Right atrium auricular region (tissue), 2 donors: ENCODE data around the gene ATR. TPM values are rescaled to one million over a fixed set of nuclear protein-coding genes. Genes with fewer than 3 reads are reported as not detected.

Source experiments
- DNase-seq: peaks from one replicate; pipeline ENCODE4 v3.0.0-alpha.2; 2019; ENCODE audit warnings: low spot score
- H3K27ac ChIP-seq, 2 donors: fragments of 200-600 bp; sonication (generic); 1 replicate in 1 of 2; 2 replicates in 1 of 2; pipeline ENCODE4 v1.5.1; 2016 to 2019
- H3K27me3 ChIP-seq, 2 donors: fragments of 200-600 bp; sonication (generic); one replicate each; pipeline versions ENCODE4 v1.5.1 to v1.6.0; 2017 to 2019
- H3K36me3 ChIP-seq: fragments of 200-600 bp; sonication (generic); one replicate; pipeline ENCODE4 v1.5.1; 2016
- H3K4me1 ChIP-seq, 2 donors: fragments of 200-600 bp; sonication (generic); one replicate each; pipeline versions ENCODE4 v1.5.1 to v1.6.0; 2017 to 2019
- H3K4me3 ChIP-seq, 2 donors: fragments of 200-600 bp; sonication (generic); 1 replicate in 1 of 2; 2 replicates in 1 of 2; pipeline ENCODE4 v1.5.1; 2017 to 2019; ENCODE audit warnings: mild to moderate bottlenecking in 1 of 2, moderate library complexity in 1 of 2
- H3K9me3 ChIP-seq, 2 donors: fragments of 200-600 bp; sonication (generic); one replicate each; pipeline ENCODE4 v1.5.1; 2019
- CTCF ChIP-seq, 2 donors: fragments of 200-600 bp; sonication (generic); IDR thresholded peaks; one replicate each; pipeline ENCODE4 v1.5.1; 2019; ENCODE audit warnings: antibody characterized with exemption in 2 of 2
- total RNA-seq, 2 donors: library from RNA; depleted of rRNA; stranded (reverse); fragments of >200 nt; gene quantifications; one replicate each; pipeline ENCODE4 v1.1.0, GENCODE V29; 2016

ATR gene
- total RNA-seq, 2 donors from 2014 or later, result 9.0 to 18.4 TPM

- Histone ChIP-seq H3K9me3 (no peaks in the 10 kb centered on the region), H3K4me3 (no peak overlapping the region), H3K36me3 (no peaks in the 10 kb centered on the region), H3K27me3 (no peaks in the 10 kb centered on the region), H3K27ac (no peak overlapping the region), H3K4me1 (peaks cover 0 to 10% of the 10 kb centered on the region in 2 donors)
- no peak for DNase-seq
- no peak for TF ChIP-seq CTCF (IDR thresholded peaks at IDR 0.05)
Measured at GRCh38 chr3:142450881-142451280, 127.7 kb downstream of the ATR start.

GRCh38 chr3:142450189-142450588 lies 128.3 kb downstream of the ATR start:
- H3K36me3 ChIP-seq, result no peaks in the 10 kb centered on the region
- no peak for TF ChIP-seq CTCF (IDR thresholded peaks at IDR 0.05)
- no peaks in the 10 kb centered on the region for H3K27me3 ChIP-seq
- no peak overlapping the region for H3K4me3 ChIP-seq
- H3K4me1 ChIP-seq, result peaks cover 0 to 16% of the 10 kb centered on the region in 2 donors
- no peak for DNase-seq
- H3K9me3 ChIP-seq, result no peaks in the 10 kb centered on the region
- no peak overlapping the region for H3K27ac ChIP-seq

GRCh38 chr3:142447852-142448823 lies 130.4 kb downstream of the ATR start, which contains the start of gene XRN1:
Gene XRN1, minus strand, starts transcription at chr3:142448037. Its CDS starts 93 bp downstream, at chr3:142447944.
- Histone ChIP-seq H3K4me1 (peaks cover 0 to 16% of the 10 kb centered on the region in 2 donors), H3K9me3 (no peaks in the 10 kb centered on the region), H3K27ac (peak within 1 kb of the TSS; percentile 95 to 98), H3K27me3 (no peaks in the 10 kb centered on the region), H3K4me3 (peak within 1 kb of the TSS; percentile 92 to 98), H3K36me3 (no peaks in the 10 kb centered on the region)
- peak; percentile 93 for DNase-seq
- TF ChIP-seq CTCF (IDR thresholded peaks at IDR 0.05), result no peak

GRCh38 chr3:142447301-142447851 lies 131.2 kb downstream of the ATR start:
- peaks cover 0 to 16% of the 10 kb centered on the region in 2 donors for H3K4me1 ChIP-seq
- no peaks in the 10 kb centered on the region for H3K27me3 ChIP-seq
- H3K27ac ChIP-seq, result peak overlapping the region; percentile 95 to 98
- no peak for DNase-seq
- TF ChIP-seq CTCF (IDR thresholded peaks at IDR 0.05), result no peak
- H3K4me3 ChIP-seq, result peak overlapping the region; percentile 92 to 98
- no peaks in the 10 kb centered on the region for H3K9me3 ChIP-seq
- H3K36me3 ChIP-seq, result no peaks in the 10 kb centered on the region

- H3K36me3 ChIP-seq, result no peaks in the 10 kb centered on the region
- TF ChIP-seq CTCF (IDR thresholded peaks at IDR 0.05), result no peak
- H3K4me1 ChIP-seq, result peaks cover 0 to 16% of the 10 kb centered on the region in 2 donors
- DNase-seq, result no peak
- H3K27ac ChIP-seq, result no peak overlapping the region
- H3K9me3 ChIP-seq, result no peaks in the 10 kb centered on the region
- no peaks in the 10 kb centered on the region for H3K27me3 ChIP-seq
- H3K4me3 ChIP-seq, result no peak overlapping the region
Measured at GRCh38 chr3:142445816-142446254, 132.7 kb downstream of the ATR start.
